ENCODE data around the gene CCNT1. TPM values are rescaled to one million over a fixed set of nuclear protein-coding genes. Genes with fewer than 3 reads are reported as not detected.

CCNT1 gene
- total RNA-seq (ENCODE audit: unreplicated experiment): 46.1 TPM
- long read RNA-seq, full-length matches to known transcripts: 2 of 3 reads
- long read RNA-seq, partial matches to known transcripts: 0 of 3 reads
- long read RNA-seq, other reads (novel, unspliced or antisense): 1 of 3 reads

DNA sequence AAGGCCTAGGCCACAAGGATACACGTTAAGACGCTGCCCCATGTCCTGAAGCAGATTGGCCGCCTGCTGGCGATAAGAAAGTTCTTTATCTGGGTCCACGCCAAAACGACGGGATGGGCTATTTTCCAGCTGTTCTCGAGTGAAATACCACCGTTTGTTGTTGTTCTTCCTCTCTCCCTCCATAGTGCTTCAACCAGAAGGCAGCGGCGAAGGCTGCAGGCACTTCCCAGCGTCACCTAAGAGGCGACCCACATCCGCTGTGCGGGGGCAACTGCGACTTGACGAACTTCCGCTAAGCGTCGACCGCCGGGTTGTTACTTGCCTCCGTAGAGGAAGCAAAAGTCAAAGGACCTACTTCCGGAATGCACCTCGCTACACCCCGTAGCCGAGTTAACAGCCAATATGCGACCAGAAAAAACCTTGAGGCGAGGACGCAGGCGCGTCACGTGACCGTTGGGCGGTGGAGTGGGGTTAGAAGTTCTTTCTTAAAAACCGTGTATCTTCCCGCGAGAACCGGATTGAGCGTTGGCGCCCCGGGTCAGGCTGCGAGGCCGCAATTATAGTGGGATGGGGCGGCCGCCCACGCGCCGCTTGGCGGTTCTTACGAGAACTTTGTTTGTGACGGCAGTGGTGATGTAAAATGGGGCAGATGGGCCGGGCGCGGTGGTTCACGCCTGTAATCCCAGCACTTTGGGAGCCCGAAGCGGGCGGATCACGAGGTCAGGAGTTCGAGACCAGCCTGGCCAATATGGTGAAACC lies at the start of gene CCNT1:
CCNT1 (minus strand) TSS at position 215 of the 759 bp plus-strand sequence; CDS start at position 183, 32 bp downstream.
- Mint-ChIP-seq H3K9me3 (ENCODE audit: unreplicated experiment) (peaks cover 4% of the 10 kb centered on the region), H3K36me3 (ENCODE audit: low read depth, unreplicated experiment) (peaks cover 35% of the 10 kb centered on the region), H3K27me3 (ENCODE audit: unreplicated experiment) (peaks cover 13% of the 10 kb centered on the region), H3K27ac (ENCODE audit: unreplicated experiment) (peak within 1 kb of the TSS; percentile 99), H3K4me1 (ENCODE audit: unreplicated experiment) (peaks cover 32% of the 10 kb centered on the region), H3K4me3 (ENCODE audit: unreplicated experiment) (peak within 1 kb of the TSS; percentile 97)
- TF ChIP-seq, protein P1, sequence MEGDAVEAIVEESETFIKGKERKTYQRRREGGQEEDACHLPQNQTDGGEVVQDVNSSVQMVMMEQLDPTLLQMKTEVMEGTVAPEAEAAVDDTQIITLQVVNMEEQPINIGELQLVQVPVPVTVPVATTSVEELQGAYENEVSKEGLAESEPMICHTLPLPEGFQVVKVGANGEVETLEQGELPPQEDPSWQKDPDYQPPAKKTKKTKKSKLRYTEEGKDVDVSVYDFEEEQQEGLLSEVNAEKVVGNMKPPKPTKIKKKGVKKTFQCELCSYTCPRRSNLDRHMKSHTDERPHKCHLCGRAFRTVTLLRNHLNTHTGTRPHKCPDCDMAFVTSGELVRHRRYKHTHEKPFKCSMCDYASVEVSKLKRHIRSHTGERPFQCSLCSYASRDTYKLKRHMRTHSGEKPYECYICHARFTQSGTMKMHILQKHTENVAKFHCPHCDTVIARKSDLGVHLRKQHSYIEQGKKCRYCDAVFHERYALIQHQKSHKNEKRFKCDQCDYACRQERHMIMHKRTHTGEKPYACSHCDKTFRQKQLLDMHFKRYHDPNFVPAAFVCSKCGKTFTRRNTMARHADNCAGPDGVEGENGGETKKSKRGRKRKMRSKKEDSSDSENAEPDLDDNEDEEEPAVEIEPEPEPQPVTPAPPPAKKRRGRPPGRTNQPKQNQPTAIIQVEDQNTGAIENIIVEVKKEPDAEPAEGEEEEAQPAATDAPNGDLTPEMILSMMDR (IDR thresholded peaks at IDR 0.05; ENCODE audit: unreplicated experiment): no peak
- peak; percentile 95 for DNase-seq (ENCODE audit: low spot score)

DNA sequence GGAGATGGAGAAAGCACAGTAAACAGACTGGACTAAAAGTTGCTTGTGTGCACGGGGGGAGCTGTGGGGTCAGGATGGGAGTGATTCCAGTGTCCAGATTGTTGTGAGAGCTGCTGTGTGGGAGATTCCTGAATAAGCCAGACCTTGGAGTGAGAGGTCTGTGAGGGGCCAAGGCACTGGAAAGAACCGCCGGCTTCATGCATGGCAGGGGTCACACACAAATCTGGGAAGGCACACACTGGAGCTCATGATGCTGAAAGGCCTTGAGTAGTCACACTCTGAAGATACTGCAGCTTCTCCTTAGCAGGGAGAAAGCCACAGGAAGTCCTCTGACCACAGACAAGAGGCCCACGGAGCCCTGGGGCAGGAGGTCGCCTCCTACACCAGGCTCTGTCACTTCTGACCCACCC lies 49.3 kb upstream of the CCNT1 start:
- no peaks in the 10 kb centered on the region for H3K9me3 Mint-ChIP-seq (ENCODE audit: unreplicated experiment)
- DNase-seq (ENCODE audit: low spot score): no peak
- H3K4me1 Mint-ChIP-seq (ENCODE audit: unreplicated experiment): no peaks in the 10 kb centered on the region
- H3K4me3 Mint-ChIP-seq (ENCODE audit: unreplicated experiment): peak overlapping the region; percentile 16
- H3K36me3 Mint-ChIP-seq (ENCODE audit: low read depth, unreplicated experiment): peaks cover 30% of the 10 kb centered on the region
- H3K27ac Mint-ChIP-seq (ENCODE audit: unreplicated experiment): no peak overlapping the region
- TF ChIP-seq, protein P1 (IDR thresholded peaks at IDR 0.05; ENCODE audit: unreplicated experiment): no peak
- H3K27me3 Mint-ChIP-seq (ENCODE audit: unreplicated experiment): peaks cover 4% of the 10 kb centered on the region

DNA sequence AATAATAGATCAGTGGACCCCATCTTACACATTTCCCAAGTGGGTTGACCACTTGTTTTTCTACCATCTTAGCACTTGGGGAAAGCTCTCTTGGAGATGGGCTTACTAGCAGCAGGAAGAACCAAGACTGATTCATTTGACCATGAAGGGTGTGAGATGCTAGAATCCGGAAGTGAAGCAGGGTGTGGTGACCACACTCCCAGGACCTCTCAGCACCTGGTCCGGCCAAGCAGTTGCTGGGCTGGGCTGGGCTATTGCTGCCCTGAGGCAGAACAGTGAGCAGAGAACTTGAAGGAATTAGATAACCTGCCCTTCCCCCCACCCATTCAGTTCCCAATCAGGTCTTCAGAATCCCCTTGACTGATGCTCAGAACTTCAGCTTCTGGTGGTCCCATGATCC lies 48.0 kb upstream of the CCNT1 start:
- no peak overlapping the region for H3K27ac Mint-ChIP-seq (ENCODE audit: unreplicated experiment)
- no peak for DNase-seq (ENCODE audit: low spot score)
- H3K27me3 Mint-ChIP-seq (ENCODE audit: unreplicated experiment): peaks cover 4% of the 10 kb centered on the region
- TF ChIP-seq, protein P1 (IDR thresholded peaks at IDR 0.05; ENCODE audit: unreplicated experiment): no peak
- peaks cover 22% of the 10 kb centered on the region for H3K36me3 Mint-ChIP-seq (ENCODE audit: low read depth, unreplicated experiment)
- no peaks in the 10 kb centered on the region for H3K9me3 Mint-ChIP-seq (ENCODE audit: unreplicated experiment)
- H3K4me3 Mint-ChIP-seq (ENCODE audit: unreplicated experiment): no peak overlapping the region
- H3K4me1 Mint-ChIP-seq (ENCODE audit: unreplicated experiment): no peaks in the 10 kb centered on the region

DNA sequence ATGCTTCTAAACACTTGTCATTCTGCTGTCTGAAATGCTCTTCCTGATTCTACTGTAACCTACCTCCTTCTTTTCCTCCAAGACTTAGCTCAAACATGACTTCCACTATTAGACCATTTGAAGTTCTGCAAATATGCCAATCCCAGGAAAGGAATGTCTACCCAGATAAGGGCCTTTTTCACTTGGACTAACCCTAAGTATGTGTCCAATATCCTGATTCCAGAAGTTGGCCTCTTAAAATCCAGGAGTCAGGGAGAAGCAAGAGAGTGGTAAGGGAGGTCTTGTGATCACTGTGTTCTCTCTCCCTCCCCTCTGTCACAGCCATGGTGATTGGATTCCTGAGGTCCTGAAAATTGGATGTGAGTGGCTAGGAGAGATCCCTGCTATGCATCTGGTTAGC lies 42.2 kb upstream of the CCNT1 start:
- peaks cover 2% of the 10 kb centered on the region for H3K27me3 Mint-ChIP-seq (ENCODE audit: unreplicated experiment)
- H3K27ac Mint-ChIP-seq (ENCODE audit: unreplicated experiment): no peak overlapping the region
- TF ChIP-seq, protein P1 (IDR thresholded peaks at IDR 0.05; ENCODE audit: unreplicated experiment): no peak
- DNase-seq (ENCODE audit: low spot score): no peak
- H3K36me3 Mint-ChIP-seq (ENCODE audit: low read depth, unreplicated experiment): no peaks in the 10 kb centered on the region
- H3K9me3 Mint-ChIP-seq (ENCODE audit: unreplicated experiment): no peaks in the 10 kb centered on the region
- H3K4me3 Mint-ChIP-seq (ENCODE audit: unreplicated experiment): no peak overlapping the region
- H3K4me1 Mint-ChIP-seq (ENCODE audit: unreplicated experiment): no peaks in the 10 kb centered on the region

DNA sequence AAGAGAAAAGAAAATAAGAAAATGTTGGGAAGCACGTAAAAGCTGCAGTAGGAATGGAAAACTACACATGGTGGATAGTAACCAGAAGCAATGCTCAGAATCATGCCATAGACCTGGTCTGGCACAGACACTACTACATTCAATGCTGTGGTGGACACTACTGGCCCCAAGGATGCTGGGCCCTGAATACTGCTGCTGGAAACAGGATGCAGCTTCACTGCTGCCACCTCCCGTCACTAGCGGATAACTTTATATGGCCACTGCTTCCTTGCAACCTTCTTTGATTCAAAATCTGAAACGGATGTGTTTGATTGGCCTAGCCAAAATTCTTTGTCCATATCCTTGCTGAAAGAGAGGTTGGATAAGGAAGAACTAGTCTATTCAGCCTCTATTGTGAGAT lies 41.7 kb upstream of the CCNT1 start:
- H3K36me3 Mint-ChIP-seq (ENCODE audit: low read depth, unreplicated experiment): no peaks in the 10 kb centered on the region
- H3K4me3 Mint-ChIP-seq (ENCODE audit: unreplicated experiment): no peak overlapping the region
- TF ChIP-seq, protein P1 (IDR thresholded peaks at IDR 0.05; ENCODE audit: unreplicated experiment): no peak
- H3K4me1 Mint-ChIP-seq (ENCODE audit: unreplicated experiment): no peaks in the 10 kb centered on the region
- no peak for DNase-seq (ENCODE audit: low spot score)
- H3K9me3 Mint-ChIP-seq (ENCODE audit: unreplicated experiment): no peaks in the 10 kb centered on the region
- no peak overlapping the region for H3K27ac Mint-ChIP-seq (ENCODE audit: unreplicated experiment)
- H3K27me3 Mint-ChIP-seq (ENCODE audit: unreplicated experiment): peaks cover 2% of the 10 kb centered on the region
